Colon (tissue), 2 donors: Measurements from ENCODE around the gene CASK.
A peak's percentile ranks its signal among the peaks of the same experiment; 100 is the strongest.
"Not testable (repeated sequence)": the region's sequence is repeated elsewhere in the genome, so short reads cannot be mapped to it uniquely, and the experiment has no call there.

ENCODE experiments used
- FAIRE-seq: peaks from 2 replicates; lab custom pipeline; 2012; peaks lifted over from hg19 to GRCh38; lab: Jason Lieb, UNC
- donor health status: control.
- donor health status: control.

CASK gene

GRCh38 chrX:41515376-41515775 is 408.0 kb downstream of the CASK start:
- no peak for FAIRE-seq

GRCh38 chrX:41514179-41514578 is 409.2 kb downstream of the CASK start:
- FAIRE-seq: no peak

GRCh38 chrX:41512853-41513252 is 410.5 kb downstream of the CASK start:
- not testable (repeated sequence) for FAIRE-seq

GRCh38 chrX:41512394-41512793 is 411.0 kb downstream of the CASK start:
- FAIRE-seq: no peak

- no peak for FAIRE-seq
Measured at GRCh38 chrX:41507919-41508318, 415.4 kb downstream of the CASK start.

- peak; percentile 75 for FAIRE-seq
Measured at GRCh38 chrX:41502004-41502403, 421.4 kb downstream of the CASK start.

GRCh38 chrX:41499984-41500383 is 423.4 kb downstream of the CASK start:
- no peak for FAIRE-seq

- no peak for FAIRE-seq
Measured at GRCh38 chrX:41499195-41499594, 424.2 kb downstream of the CASK start.

GRCh38 chrX:41491267-41492004 is 431.9 kb downstream of the CASK start:
- no peak for FAIRE-seq

GRCh38 chrX:41490446-41490845 is 432.9 kb downstream of the CASK start:
- FAIRE-seq: no peak

- no peak for FAIRE-seq
Measured at GRCh38 chrX:41482154-41482850, 441.1 kb downstream of the CASK start.

- no peak for FAIRE-seq
Measured at GRCh38 chrX:41481264-41482109, 441.9 kb downstream of the CASK start.

- no peak for FAIRE-seq
Measured at GRCh38 chrX:41480508-41481260, 442.7 kb downstream of the CASK start.

GRCh38 chrX:41478381-41478911 is 444.9 kb downstream of the CASK start:
- FAIRE-seq: no peak

GRCh38 chrX:41475591-41476241 is 447.6 kb downstream of the CASK start:
- no peak for FAIRE-seq

GRCh38 chrX:41475191-41475590 is 448.2 kb downstream of the CASK start:
- FAIRE-seq: no peak

- no peak for FAIRE-seq
Measured at GRCh38 chrX:41474726-41475100, 448.6 kb downstream of the CASK start.

- no peak for FAIRE-seq
Measured at GRCh38 chrX:41473936-41474725, 449.2 kb downstream of the CASK start.

- no peak for FAIRE-seq
Measured at GRCh38 chrX:41472231-41472815, 451.0 kb downstream of the CASK start.

- no peak for FAIRE-seq
Measured at GRCh38 chrX:41471786-41472185, 451.6 kb downstream of the CASK start.
